Measurements from ENCODE around the gene IGLL1.
A peak's percentile ranks its signal among the peaks of the same experiment; 100 is the strongest.
"Not testable (repeated sequence)": the region's sequence is repeated elsewhere in the genome, so short reads cannot be mapped to it uniquely, and the experiment has no call there.

The IGLL1 gene

DNA sequence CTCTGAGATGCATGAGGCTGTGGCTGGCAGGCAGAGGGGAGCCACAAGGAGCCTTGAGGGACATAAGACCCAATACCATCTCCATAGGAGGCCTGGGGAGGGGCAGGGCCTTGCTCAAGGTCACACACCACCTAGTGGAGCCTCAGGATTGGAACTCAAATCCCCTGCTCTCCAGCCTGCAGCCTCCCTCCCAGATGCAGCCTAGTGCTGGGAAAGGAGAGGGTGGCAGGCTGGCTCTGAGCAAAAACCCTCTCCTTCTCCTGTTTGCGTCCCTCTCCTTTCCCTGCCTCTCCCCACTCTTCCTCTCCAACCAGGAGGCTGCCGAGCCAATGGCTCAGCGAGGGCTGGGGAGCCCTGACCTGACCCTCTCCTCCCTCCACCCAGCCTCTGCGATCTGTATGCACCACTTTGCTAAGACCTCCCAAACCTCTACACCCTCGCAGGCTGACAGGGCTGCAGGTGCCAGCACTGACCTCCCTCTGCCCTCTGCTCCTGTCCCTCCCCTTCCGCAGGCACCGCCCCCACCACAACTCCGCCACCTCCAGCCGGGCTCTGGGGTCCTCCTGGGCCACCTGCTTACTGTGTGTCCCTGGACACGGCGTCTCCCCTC lies 14.7 kb downstream of the IGLL1 start:
- FAIRE-seq (no peak), DNase-seq (ENCODE audit: insufficient read length, low spot score) (peak; percentile 37)
- TF ChIP-seq, protein P1, sequence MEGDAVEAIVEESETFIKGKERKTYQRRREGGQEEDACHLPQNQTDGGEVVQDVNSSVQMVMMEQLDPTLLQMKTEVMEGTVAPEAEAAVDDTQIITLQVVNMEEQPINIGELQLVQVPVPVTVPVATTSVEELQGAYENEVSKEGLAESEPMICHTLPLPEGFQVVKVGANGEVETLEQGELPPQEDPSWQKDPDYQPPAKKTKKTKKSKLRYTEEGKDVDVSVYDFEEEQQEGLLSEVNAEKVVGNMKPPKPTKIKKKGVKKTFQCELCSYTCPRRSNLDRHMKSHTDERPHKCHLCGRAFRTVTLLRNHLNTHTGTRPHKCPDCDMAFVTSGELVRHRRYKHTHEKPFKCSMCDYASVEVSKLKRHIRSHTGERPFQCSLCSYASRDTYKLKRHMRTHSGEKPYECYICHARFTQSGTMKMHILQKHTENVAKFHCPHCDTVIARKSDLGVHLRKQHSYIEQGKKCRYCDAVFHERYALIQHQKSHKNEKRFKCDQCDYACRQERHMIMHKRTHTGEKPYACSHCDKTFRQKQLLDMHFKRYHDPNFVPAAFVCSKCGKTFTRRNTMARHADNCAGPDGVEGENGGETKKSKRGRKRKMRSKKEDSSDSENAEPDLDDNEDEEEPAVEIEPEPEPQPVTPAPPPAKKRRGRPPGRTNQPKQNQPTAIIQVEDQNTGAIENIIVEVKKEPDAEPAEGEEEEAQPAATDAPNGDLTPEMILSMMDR (IDR thresholded peaks at IDR 0.05; ENCODE audit: insufficient read depth, missing control alignments) = no peak

DNA sequence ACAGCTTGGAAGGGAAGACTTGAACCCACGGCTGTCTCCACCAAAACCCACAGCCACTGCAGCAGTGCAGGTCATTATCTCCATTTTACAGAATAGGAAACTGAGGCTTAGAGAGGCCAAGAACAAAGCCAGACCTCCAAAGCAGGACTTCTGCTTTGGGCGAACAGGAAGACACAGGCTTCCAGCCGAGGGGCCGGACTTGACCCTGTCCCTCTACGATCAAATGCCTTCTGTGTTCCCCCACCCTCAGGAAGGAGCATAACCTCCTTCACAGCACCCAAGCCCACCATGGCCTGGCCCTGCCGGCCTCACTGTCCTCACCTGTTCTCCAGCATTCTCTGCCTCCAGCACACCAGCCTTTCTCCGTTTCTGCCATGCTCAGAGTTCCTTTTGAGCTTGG lies 15.8 kb downstream of the IGLL1 start:
- DNase-seq (ENCODE audit: insufficient read length, low spot score) = peak; percentile 9
- TF ChIP-seq, protein P1 (IDR thresholded peaks at IDR 0.05; ENCODE audit: insufficient read depth, missing control alignments) = no peak
- no peak for FAIRE-seq

- DNase-seq (ENCODE audit: insufficient read length, low spot score) = peak; percentile 2
- FAIRE-seq = no peak
- TF ChIP-seq, protein P1 (IDR thresholded peaks at IDR 0.05; ENCODE audit: insufficient read depth, missing control alignments) = no peak
Measured at GRCh38 chr22:23563111-23563510, 17.0 kb downstream of the IGLL1 start.

- TF ChIP-seq, protein P1 (IDR thresholded peaks at IDR 0.05; ENCODE audit: insufficient read depth, missing control alignments) = no peak
- FAIRE-seq = no peak
- no peak for DNase-seq (ENCODE audit: insufficient read length, low spot score)
Measured at GRCh38 chr22:23562186-23562585, 17.9 kb downstream of the IGLL1 start.

DNA sequence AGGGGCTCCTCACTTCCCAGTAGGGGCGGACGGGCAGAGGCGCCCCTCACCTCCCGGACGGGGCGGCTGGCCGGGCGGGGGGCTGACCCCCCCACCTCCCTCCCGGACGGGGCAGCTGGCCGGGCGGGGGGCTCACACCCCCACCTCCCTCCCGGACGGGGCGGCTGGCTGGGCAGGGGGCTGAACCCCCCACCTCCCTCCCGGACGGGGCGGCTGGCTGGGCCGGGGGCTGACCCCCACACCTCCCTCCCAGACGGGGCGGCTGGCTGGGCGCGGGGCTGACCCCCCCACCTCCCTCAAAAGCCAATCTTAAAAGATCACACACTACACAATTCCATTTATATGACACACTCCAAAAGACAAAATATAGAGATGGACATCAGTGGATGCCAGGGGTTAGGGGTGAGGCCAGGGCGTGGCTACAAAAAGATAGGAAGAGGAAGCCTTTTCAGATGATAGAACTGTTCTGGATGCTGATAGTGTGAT lies 19.0 kb downstream of the IGLL1 start:
- DNase-seq (ENCODE audit: insufficient read length, low spot score) = peak; percentile 4
- not testable (repeated sequence) for FAIRE-seq

DNA sequence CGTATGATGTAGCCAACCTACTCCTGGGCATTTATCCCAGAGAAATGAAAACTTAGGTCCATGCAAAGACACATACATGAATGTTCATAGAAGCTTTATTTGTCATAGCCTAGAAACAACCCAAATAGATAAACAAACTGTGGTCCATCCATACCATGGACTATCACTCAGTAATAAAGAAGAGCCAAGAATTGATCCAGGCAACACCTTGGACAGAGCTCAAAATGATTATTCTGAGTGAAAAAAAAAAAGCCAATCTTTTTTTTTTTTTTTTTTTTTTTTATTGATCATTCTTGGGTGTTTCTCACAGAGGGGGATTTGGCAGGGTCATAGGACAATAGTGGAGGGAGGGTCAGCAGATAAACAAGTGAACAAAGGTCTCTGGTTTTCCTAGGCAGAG lies 19.9 kb downstream of the IGLL1 start:
- DNase-seq (ENCODE audit: insufficient read length, low spot score); FAIRE-seq: not testable (repeated sequence)

- DNase-seq (ENCODE audit: insufficient read length, low spot score) = peak; percentile 12
- FAIRE-seq = no peak
- TF ChIP-seq, protein P1 (IDR thresholded peaks at IDR 0.05; ENCODE audit: insufficient read depth, missing control alignments) = no peak
Measured at GRCh38 chr22:23557467-23557866, 22.6 kb downstream of the IGLL1 start.

- DNase-seq (ENCODE audit: insufficient read length, low spot score) = peak; percentile 11
- TF ChIP-seq, protein P1 (IDR thresholded peaks at IDR 0.05; ENCODE audit: insufficient read depth, missing control alignments) = no peak
- FAIRE-seq = no peak
Measured at GRCh38 chr22:23557036-23557435, 23.1 kb downstream of the IGLL1 start.

All from D721Med (cell line).